Stimulated activated CD8-positive, alpha-beta memory T cell treated with anti-CD3 and anti-CD28 coated beads, Interleukin-4, amount 100 ng/mL, for 24 hours (primary cell): Measurements from ENCODE around the gene HHEX.
"Not testable (repeated sequence)": the region's sequence is repeated elsewhere in the genome, so short reads cannot be mapped to it uniquely, and the experiment has no call there.

Source experiments
- DNase-seq: peaks from one replicate; pipeline ENCODE4 v3.0.0-alpha.2; 2020; ENCODE audit warnings: low read depth

HHEX gene

GRCh38 chr10:92734301-92734700 is 44.5 kb downstream of the HHEX start:
- DNase-seq = no peak

- DNase-seq = no peak
These were observed 46.2 kb downstream of the HHEX start for GRCh38 chr10:92735938-92736337.

GRCh38 chr10:92737484-92737883 is 47.7 kb downstream of the HHEX start:
- DNase-seq = no peak

- DNase-seq = no peak
These were observed 51.0 kb downstream of the HHEX start for GRCh38 chr10:92740762-92741161.

GRCh38 chr10:92741741-92742140 is 52.0 kb downstream of the HHEX start:
- DNase-seq = not testable (repeated sequence)

- no peak for DNase-seq
These were observed 52.8 kb downstream of the HHEX start for GRCh38 chr10:92742331-92743228.
